Lung (tissue), 12 donors: ENCODE data around the gene MMAB. TPM values are rescaled to one million over a fixed set of nuclear protein-coding genes. Genes with fewer than 3 reads are reported as not detected.

Source experiments
- ATAC-seq: fragments of 200-7000 bp; cut with Tn5 transposase; one replicate; pipeline ENCODE4 v1.9.1; 2020; ENCODE audit warnings: moderate number of reproducible peaks; ENCODE audit not compliant: insufficient read depth, low FRiP score
- DNase-seq, 3 donors: peaks; one replicate each; pipeline ENCODE4 v3.0.0-alpha.2; 2013 to 2017
- H3K27ac ChIP-seq, 2 donors: one replicate each; pipeline ENCODE4 v1.5.1; 2013; ENCODE audit warnings: mild to moderate bottlenecking in 2 of 2, moderate library complexity in 2 of 2, control low read depth in 1 of 2, inconsistent platforms in 1 of 2, low read depth in 1 of 2, low read length in 1 of 2
- H3K27me3 ChIP-seq, 3 donors: one replicate each; pipeline ENCODE4 v1.5.1; 2013; ENCODE audit warnings: low read length in 2 of 3; ENCODE audit not compliant: control insufficient read depth in 3 of 3, insufficient read depth in 3 of 3
- H3K36me3 ChIP-seq, 4 donors: one replicate each; pipeline ENCODE4 v1.5.1; 2013; ENCODE audit warnings: low read length in 4 of 4, mild to moderate bottlenecking in 1 of 4, moderate library complexity in 1 of 4; ENCODE audit not compliant: control insufficient read depth in 4 of 4, insufficient read depth in 4 of 4
- H3K4me1 ChIP-seq, 5 donors: one replicate each; pipeline ENCODE4 v1.5.1; 2013; ENCODE audit warnings: low read length in 5 of 5, mild to moderate bottlenecking in 2 of 5, moderate library complexity in 1 of 5; ENCODE audit not compliant: control insufficient read depth in 5 of 5, insufficient read depth in 5 of 5
- H3K4me3 ChIP-seq: one replicate; pipeline ENCODE4 v1.5.1; 2013; ENCODE audit warnings: mild to moderate bottlenecking, control low read depth, moderate library complexity
- H3K9ac ChIP-seq, 2 donors: one replicate each; pipeline ENCODE4 v1.5.1; 2013; ENCODE audit warnings: low read length in 2 of 2, control low read depth in 1 of 2; ENCODE audit not compliant: insufficient read depth in 1 of 2
- H3K9me3 ChIP-seq, 4 donors: one replicate each; pipeline ENCODE4 v1.5.1; 2013; ENCODE audit warnings: low read length in 3 of 4, mild to moderate bottlenecking in 1 of 4, moderate library complexity in 1 of 4; ENCODE audit not compliant: control insufficient read depth in 4 of 4, insufficient read depth in 3 of 4
- WGBS, 2 donors: extraction: QIAGEN DNeasy Blood & Tissue Kit; methylation state at CpG; one replicate each; pipeline ENCODE4 v1.1.7; 2013; 5-methylcytosine and 5-hydroxymethylcytosine counted together
- polyA plus RNA-seq, 2 donors: library from polyadenylated mRNA; stranded (reverse); fragments of 200-250 nt; gene quantifications; one replicate each; pipeline ENCODE4 v1.2.1, GENCODE V29; 2013
- total RNA-seq, 2 donors: library from RNA; depleted of rRNA in 1 of 2; stranded (reverse); fragments of >200 nt in 1 of 2; gene quantifications; one replicate each; pipeline ENCODE4 v1.2.1, GENCODE V29; 2014 to 2021
- TF ChIP-seq, protein P1 (sequence below): IDR thresholded peaks from 2 replicates; pipeline ENCODE4 v1.5.1; 2012; ENCODE audit warnings: mild to moderate bottlenecking; ENCODE audit errors: control extremely low read depth, extremely low read depth
- donor health status: control.
- donor health status: control.
- donor health status: Bipolar disorder and iron deficiency.
- donor health status: healthy.
- donor health status: DM: yes; HTN: yes; CAD: no.

MMAB gene
- total and polyA plus RNA-seq, 4 donors = 23.8 to 90.2 (median 77.9) TPM

DNA sequence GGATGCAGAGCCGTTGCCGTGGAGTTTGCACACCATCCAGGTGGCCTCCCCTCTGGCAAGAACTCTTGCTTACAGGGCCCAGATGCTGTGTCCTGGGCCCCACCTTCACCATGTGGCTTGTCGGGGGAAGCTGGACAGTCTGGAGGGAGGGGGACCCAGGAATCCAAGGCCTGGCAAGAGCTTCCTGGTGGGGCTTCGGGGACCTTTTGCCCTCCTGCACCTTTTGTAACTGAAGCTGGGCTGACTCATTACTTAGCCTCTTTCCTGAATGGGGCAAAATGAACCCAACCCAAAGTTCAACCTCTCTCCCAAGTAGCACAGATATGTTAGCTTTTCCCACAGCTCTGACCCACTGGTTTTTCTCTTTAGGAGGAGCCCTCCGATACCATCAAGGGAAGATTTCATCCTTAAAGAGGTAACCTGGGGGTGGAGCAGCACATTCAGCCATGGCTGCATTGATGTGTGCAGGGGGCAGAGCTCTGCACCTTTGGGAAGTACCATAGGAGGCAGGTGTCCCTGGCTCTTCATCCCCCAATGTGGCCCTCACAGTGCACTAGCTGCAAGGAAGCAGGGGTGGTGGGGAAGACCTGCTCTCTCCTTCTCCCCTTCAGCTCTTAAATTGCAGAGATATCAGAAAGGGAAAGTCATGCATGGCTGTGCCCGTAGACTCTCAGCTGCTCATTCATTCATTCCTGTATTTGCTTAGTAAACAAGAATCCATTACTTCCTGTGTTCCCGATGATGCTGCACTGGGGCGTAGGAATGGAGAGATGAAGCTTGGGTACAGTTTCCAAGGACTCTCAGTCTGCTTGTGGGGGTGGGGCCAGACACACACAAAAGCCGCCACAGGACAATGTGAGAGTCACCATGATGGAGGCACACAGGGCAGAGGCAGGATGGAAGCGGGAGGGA is 13.3 kb upstream of the MMAB start:
- no peaks in the 10 kb centered on the region for H3K27me3 ChIP-seq
- DNase-seq = no peak
- H3K27ac ChIP-seq = no peak overlapping the region
- peaks cover 4 to 32% (median 9%) of the 10 kb centered on the region in 4 donors for H3K36me3 ChIP-seq
- ATAC-seq = no peak
- TF ChIP-seq, protein P1, sequence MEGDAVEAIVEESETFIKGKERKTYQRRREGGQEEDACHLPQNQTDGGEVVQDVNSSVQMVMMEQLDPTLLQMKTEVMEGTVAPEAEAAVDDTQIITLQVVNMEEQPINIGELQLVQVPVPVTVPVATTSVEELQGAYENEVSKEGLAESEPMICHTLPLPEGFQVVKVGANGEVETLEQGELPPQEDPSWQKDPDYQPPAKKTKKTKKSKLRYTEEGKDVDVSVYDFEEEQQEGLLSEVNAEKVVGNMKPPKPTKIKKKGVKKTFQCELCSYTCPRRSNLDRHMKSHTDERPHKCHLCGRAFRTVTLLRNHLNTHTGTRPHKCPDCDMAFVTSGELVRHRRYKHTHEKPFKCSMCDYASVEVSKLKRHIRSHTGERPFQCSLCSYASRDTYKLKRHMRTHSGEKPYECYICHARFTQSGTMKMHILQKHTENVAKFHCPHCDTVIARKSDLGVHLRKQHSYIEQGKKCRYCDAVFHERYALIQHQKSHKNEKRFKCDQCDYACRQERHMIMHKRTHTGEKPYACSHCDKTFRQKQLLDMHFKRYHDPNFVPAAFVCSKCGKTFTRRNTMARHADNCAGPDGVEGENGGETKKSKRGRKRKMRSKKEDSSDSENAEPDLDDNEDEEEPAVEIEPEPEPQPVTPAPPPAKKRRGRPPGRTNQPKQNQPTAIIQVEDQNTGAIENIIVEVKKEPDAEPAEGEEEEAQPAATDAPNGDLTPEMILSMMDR = no peak
- H3K9me3 ChIP-seq = no peaks in the 10 kb centered on the region
- H3K4me1 ChIP-seq = no peaks in the 10 kb centered on the region
- H3K9ac ChIP-seq = no peak overlapping the region
- no peak overlapping the region for H3K4me3 ChIP-seq
- WGBS, 2 donors = 86 to 89% methylated on average over 10 of the region's 10 CpGs

DNA sequence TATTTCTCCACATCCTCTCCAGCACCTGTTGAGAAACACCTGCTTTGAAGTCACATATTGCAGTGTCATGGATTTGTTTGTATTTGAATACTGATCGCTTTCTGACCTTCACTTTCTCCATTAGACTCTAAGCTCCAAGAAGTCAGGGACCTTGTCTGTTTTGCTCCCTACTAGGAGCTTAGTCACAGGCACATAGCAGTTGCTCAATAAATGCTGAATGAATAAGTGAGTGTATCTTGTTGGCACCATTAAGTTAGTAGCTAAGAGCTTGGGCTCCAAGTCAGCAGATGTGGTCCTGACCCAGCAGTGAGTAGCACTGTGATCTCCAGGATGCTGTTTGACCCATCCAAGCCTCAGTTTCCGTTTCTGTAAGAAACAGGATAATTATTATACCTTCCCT is 10.4 kb upstream of the MMAB start:
- no peak overlapping the region for H3K9ac ChIP-seq
- ATAC-seq = no peak
- H3K4me3 ChIP-seq = no peak overlapping the region
- peaks cover 7 to 54% (median 10%) of the 10 kb centered on the region in 4 donors for H3K36me3 ChIP-seq
- no peaks in the 10 kb centered on the region for H3K27me3 ChIP-seq
- no peak overlapping the region for H3K27ac ChIP-seq
- 84 to 92% methylated on average over 2 of the region's 2 CpGs for WGBS, 2 donors
- peaks cover 0 to 5% (median 0%) of the 10 kb centered on the region in 5 donors for H3K4me1 ChIP-seq
- no peak for DNase-seq
- no peaks in the 10 kb centered on the region for H3K9me3 ChIP-seq
- TF ChIP-seq, protein P1 = no peak

DNA sequence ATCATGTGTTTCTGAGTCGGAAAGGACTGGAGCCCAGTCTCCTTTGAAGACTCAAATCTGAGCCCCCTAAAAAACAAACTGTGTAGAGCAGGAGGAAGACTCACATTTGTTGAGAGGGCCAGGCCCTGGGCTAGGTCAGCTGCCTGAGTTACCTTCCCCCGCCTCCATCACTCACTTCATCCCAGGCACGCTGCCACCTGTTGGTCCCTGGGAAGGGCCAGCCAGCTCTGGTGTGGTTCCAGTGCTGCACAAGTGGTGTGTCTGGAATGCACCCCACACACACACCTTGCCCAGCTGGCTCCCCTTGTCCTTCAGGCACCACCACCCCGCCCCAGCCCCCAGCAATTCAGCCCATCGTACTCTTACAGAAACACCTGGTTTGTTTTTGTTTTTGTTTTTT is 9.3 kb upstream of the MMAB start:
- H3K36me3 ChIP-seq = peaks cover 8 to 53% (median 16%) of the 10 kb centered on the region in 4 donors
- H3K9me3 ChIP-seq = no peaks in the 10 kb centered on the region
- peak overlapping the region in 1 of 2 donors; percentile 61 for H3K27ac ChIP-seq
- peak in 1 of 3 donors; percentile 47 for DNase-seq
- TF ChIP-seq, protein P1 = no peak
- H3K27me3 ChIP-seq = no peaks in the 10 kb centered on the region
- peaks cover 0 to 5% (median 0%) of the 10 kb centered on the region in 5 donors for H3K4me1 ChIP-seq
- no peak overlapping the region for H3K4me3 ChIP-seq
- WGBS, 2 donors = 67 to 92% methylated on average over 5 of the region's 5 CpGs
- no peak overlapping the region for H3K9ac ChIP-seq
- ATAC-seq = peak; percentile 68
